GM18870 (cell line): ENCODE measurements around the gene SRSF10.
"Not testable (repeated sequence)": the region's sequence is repeated elsewhere in the genome, so short reads cannot be mapped to it uniquely, and the experiment has no call there.

Experiments used
- ATAC-seq: cut with Tn5 transposase; IDR thresholded peaks from one replicate; pipeline ENCODE4 v1.9.1; 2021; ENCODE audit warnings: moderate library complexity; ENCODE audit not compliant: unreplicated experiment

Gene SRSF10

DNA sequence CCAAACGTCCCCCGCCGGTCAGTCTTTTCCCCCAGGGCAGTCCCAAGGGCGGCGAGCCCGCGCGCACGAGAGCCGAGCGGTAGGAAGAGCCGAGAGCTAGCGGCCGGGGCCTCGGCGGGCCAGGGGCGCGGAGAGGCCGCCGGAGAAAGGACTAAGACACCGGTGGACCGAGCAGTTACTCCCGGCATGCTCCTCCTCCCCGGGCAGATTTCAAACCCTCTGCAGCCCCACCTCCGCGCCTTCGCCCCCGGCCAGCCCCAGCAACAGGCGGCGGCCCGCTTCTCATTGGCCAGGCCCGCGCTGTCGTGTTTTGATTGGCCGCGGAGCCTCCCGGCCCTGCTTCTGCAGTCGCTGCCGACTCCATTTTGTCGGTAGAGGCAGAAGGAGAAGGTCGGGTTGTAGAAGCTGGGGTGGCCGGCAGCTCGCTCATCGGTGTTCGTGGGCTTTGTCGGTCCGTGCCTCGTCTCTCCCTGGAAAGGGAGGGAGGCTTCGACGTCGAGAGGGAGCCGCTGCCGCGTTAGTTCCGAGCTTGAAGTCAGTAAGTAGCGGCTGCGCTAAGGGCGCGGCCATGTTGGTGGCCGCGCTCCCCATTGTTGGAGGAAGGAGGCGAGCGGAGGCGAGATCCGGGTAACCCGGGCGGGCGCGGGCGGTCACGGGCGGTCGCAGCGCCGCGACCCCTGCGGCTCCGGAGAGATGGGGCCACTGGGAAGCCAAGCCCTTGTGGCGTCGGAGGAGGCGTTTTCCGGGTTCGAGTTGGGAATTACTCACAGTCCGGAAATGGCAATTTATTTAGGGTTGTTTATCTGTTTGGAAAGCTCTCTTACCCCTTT, 20.5 kb downstream of the SRSF10 start, which contains the start of gene PNRC2:
TSS of gene PNRC2 (plus strand) at position 368 of the 830 bp plus-strand sequence. CDS start 1,630 bp downstream, outside the sequence.
- ATAC-seq = peak; percentile 37

DNA sequence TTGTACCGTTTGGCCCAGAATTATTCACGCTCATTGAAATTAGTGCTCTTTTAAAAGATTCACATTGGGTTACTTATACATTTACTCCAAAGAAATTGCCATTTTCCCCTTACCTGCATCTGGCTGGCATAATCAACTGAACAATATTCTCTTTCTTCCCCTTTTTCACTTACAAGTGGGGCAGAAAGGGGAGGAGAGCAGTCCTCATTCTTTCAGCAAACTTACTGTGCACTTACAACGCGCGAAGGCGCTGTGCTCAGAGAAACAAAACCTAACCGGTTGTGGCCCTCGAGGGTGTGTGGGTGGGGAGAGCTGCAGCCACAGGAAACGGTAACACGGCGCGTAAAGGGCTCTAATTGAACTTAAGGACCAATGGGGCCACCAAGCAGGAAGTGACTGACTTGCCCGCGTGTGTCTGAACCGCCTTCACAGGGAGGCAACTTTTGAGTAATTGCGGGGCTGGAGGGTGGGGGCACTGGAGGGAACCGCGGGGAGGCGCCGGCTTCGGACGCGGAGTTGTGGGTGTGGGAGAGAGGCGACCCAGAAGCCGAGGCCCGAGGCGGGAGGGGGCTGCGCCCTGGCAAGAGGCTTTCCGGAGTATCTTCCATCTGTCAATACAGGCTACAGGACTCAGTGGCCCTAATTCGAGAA, 21.2 kb downstream of the SRSF10 start:
- ATAC-seq = peak; percentile 48

DNA sequence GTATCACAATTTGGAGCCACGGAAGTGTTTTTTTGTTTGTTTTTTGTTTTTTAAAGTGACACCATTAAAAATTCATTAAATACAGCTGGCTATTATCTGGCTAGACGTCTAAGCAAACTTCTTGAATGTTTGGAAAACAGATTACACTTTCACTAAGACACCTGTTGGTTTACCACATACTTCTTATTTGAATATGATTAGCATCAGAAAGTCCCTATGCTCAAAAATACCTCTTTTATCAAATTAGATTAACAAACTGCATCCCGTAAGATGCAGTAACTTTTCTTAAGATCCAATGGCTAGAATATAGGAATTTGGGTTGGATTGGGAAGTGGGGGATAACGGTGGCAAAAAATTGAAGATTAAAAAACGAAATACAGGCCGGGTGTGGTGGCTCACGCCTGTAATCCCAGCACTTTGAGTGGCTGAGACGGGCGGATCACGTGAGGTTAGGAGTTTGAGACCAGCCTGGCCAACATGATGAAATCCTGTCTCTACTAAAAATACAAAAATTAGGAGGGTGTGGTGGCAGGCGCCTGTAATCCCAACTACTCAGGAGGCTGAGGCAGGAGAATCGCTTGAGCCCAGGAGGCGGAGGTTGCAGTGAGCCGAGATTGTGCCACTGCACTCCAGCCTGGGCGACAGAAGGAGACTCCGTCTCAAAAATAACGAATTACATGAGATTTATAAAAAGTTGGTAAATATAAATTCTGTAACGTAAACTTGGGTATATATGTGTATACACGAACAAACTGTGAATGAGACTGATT, 21.9 kb downstream of the SRSF10 start:
- not testable (repeated sequence) for ATAC-seq

DNA sequence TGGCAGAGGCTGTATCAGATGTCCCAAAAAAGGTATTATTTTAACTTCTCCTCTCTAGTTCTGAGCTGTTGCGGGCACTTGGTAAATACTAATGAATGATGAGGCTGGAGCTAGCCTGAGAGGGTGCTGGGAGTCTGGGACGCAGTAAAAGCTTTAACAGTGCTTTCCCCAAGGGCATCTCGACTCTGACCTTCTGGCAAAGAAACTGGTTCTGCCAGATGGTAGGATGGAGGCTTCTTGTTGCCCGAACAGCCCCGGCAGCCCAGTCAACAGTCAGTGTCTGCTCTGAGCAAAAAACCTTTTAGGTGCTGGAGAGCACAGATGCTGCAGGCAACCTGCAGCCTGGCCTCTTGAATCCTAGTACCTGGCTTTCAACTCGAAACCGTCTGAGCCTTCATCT, 23.0 kb downstream of the SRSF10 start:
- no peak for ATAC-seq

DNA sequence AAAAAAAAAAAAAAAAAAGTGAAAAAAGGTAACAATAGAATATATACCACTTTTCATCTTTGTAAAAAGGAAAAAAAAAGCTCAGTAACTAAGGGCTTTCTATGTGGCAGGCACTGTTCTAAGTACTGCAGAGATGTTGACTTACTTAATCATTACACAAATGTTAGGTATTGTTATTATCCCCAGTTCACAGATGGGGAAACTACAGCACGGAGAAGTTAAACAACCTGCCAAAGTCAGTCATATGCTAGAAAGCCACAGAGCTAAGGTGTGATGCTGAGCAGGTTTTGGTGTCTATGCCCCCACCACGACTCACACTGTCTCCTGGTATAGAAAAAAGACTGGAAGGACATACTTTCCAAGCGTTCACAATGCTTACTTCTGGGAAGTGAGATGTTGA, 27.1 kb downstream of the SRSF10 start:
- no peak for ATAC-seq

DNA sequence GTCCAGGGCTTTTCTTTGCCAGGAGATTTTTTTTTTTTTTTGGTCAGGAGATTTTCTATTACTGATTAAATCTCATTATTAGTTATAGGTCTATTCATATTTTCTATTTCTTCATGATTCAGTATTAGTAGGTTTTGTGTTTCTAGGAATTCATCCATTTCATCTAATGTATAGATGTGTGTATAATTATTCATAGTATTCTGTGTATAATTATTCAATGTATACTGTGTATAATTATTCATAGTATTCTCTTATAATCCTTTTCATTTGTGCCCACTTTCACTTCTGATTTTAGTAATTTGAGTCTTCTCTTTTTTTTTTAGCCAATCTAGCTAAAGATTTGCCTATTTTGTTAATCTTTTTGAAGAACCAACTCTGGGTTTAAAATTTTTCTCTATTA, 32.8 kb downstream of the SRSF10 start:
- no peak for ATAC-seq

DNA sequence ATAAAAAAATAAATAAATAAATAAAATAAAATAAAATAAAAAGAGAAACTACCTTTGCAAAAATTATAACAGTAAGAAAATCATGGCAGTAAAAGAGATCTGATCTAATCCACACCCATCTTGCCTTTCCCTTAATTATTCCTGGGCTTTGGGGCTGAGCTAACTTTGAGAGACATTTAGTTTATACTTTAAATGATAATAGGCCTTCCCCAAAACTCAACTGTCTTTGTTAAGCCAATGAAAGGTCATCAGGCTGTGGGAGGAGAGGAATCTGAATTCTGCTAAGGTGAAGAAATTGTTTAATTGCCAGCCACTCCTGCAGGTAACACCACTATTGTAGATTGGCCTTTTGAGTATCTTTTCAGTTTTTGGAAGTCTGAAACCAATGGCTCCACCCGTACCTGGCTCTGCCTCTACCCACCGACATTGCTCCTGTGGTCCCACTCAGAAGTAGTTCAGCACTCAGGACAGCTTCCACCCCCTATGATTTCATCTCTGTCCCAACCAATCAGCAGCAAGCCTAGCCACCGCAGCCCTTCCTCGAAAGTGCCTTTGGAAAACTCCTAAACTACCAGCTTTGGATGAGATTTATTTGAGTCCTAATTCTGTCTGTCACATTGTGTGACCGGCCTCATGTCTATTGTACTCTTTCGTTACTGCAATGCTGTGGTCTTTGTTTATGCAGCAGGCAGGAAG, 43.5 kb downstream of the SRSF10 start:
- ATAC-seq = no peak

DNA sequence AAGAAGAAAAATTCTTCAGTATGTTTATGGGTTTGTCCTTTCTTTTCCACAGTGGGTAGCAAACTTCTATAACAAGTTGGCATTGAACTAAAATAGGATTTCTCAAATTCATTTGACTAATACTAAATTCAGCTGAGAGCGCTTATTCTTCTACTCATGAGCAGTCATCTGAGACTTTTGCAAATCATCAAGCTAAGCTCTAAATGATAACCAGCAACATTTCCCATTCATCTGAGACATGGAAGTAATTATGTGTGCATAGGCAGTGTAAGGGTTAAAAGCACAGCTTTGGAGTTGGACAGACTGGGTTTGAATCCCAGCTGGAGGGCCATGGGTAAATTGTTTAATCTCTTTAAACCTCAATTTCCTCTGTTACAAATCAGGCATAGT, 48.6 kb downstream of the SRSF10 start:
- no peak for ATAC-seq

DNA sequence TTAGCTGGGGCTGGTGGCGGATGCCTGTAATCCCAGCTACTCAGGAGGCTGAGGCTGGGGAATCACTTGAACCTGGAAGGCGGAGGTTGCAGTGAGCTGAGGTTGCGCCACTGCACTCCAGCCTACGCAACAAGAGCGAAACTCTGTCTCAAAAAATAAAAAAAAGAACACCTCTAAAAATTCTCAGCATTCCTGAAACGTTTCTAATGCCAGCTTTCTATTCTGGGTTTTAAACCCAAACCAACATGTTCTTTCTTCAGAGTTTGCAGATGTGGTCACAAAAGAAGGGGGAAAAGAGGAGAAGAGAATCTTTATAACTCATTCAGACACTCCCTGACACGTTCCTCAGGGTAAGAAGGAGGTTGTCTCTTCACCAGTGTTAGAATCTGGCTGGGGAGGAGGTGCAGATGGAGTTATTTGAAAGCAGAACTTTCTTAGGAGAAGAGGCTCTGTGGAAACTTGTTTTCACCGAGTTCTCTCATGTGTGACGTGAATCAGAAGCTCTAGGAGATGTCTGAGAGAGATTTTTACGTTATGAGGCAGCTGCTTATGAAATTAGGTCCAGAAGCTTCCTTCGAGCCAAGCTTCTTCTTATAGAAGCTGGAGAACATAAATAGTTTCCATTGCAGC, 49.2 kb downstream of the SRSF10 start:
- ATAC-seq = no peak

DNA sequence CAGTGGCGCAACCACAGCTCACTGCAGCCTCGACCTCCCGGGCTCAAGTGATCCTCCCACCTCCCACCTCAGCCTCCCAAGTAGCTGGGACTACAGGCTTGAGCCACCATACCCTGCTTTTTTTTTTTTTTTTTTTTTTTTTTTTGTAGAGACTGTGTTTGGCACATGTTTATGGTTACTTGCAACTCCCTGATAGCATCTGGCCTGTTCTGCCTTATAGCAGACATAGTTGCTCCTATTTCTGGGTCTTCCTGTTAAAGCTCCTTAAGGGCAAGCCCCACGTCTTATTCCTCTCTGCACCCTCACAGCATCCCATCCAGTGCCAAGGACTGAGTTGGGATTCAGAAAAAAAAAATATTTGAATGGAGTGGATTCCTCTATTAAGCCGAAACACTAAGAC, 49.9 kb downstream of the SRSF10 start:
- no peak for ATAC-seq

DNA sequence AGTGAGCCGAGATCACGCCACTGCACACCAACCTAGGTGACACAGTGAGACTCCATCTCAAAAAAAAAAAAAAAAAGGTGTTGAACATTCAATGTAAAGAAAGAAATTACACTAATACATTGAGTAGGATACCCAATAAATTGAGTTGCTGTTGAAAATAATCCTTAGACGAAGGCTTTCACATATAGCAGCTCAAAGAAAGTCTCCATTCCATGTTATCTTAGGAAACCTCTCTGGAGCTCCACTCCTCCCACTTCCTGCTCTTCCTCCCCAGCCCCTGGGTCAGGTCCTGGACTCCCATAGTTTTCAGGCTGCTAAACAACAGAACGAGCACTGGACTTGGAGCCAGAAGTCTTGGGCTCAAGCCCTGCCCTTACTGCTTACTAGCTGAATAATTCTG, 51.3 kb downstream of the SRSF10 start:
- ATAC-seq = no peak

DNA sequence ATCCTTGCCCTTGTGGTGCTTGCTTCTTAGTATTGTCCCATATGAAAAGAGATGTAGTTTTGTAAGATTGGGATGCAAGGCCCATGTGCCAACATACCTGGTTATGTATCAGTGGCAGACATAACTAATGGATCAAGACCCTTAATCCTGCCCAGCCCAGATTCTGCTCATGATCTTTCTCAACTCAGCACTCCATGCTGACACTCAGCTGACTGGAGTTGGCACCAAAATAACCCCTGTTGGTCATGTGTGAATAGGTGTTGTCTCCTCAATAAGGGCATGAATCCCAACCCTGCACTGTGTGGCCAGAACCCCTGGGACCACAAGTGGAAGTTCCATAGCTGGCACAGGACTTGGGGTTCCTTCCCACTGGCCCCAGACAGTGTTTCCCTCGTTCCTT, 53.0 kb downstream of the SRSF10 start:
- no peak for ATAC-seq

DNA sequence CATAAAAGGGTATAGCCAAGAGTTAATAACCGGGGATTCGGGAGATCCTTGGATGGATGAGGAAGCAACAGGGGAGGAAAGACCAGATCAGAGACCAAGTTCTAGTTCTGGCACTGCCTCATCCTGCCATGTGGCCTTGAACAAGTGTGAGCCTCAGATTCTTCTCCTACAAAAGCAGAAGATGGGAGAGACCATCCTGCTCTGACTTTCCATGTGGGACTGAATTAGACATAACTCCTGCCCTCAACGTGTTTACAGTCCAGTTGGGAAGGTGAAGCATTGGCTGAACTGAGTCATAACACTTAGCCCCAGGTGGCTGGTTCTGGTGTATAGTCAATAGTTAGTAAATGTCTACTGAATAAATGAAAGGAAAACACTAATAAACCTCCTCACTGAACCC, 54.8 kb downstream of the SRSF10 start:
- no peak for ATAC-seq

DNA sequence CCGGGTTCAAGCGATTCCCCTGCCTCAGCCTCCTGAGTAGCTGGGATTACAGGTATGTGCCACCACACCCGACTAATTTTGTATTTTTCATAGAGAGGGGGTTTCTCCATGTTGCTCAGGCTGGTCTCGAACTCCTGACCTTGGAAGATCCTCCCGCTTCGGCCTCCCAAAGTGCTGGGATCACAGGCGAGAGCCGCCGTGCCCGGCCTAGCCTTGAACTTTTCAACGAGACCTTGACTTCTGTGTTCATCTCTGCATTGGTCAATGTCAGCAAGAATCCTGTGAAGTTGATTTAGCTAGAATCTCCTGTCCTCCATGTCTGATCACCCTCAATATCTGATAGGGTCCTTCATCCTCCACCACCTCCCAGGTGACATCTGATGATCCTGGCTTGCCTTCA, 55.5 kb downstream of the SRSF10 start:
- no peak for ATAC-seq

DNA sequence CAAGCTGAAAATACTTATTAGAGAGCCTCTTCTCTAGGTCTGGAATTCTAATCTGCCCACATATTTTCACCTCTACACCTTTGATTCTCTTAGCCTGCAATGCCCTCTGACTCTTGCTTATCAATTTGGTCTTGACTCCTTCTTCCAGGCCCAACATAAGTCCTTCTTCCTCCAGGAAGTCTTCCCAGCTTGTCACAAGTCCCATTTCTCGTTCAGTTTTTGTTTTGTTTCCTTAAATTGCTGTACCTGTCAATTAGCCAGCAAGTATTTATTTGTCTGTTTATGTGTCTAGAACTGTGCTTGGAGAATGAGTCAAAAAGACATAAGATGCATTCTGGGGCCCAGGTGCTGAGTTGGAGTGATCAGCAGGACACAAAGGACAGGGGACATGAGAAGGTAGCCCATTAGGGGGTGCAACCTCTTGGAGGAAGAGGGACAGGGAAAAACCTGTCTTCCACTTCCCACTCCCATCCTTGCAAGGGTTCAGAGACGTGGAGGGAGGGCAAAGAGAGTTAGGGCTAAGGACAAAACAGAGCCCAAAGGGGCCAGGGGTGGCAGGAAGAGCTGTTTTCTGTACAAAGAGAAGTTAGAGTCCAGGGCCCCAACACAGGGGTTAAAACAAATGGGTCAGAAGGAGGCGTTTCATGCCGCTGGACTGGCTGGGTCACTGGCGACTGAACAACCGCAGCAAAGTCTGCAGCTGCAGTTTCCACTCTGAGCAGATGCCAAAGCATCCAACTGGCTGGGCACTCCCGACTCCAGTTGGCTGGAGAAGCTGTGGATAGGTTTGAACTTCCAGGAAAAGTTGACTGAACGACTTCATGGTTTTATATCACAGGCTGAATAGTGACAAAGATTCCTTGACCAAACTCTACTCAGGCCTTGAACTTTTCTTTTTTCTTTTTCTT, 56.3 kb downstream of the SRSF10 start:
- ATAC-seq = no peak

DNA sequence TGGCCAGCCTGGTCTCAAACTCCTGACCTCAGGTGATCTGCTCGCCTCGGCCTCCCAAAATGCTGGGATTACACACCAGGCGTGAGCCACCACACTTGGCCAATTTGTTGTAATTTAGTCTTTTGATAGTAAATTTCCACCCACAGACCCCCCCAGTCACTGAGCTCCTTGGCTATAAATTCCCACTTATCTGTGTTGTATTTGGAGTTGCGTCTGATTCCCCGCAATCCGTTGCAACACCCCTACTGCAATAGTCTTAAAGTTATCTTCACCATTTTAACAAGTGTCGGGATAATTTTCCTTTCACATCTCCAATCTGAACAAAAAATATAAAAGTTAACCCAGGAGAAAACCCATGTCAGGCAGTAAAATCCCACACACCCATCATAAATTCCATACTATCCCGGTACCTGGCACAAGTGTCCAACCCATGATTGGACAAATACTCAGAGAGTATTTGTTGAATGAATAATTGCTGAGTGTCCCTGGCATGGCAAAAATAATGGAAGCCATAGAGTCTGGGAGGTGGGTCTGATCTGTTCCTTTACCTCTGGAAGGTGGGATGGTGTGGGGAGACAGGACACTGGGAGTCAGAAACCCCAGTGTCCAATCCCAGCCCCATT, 57.7 kb downstream of the SRSF10 start:
- no peak for ATAC-seq

DNA sequence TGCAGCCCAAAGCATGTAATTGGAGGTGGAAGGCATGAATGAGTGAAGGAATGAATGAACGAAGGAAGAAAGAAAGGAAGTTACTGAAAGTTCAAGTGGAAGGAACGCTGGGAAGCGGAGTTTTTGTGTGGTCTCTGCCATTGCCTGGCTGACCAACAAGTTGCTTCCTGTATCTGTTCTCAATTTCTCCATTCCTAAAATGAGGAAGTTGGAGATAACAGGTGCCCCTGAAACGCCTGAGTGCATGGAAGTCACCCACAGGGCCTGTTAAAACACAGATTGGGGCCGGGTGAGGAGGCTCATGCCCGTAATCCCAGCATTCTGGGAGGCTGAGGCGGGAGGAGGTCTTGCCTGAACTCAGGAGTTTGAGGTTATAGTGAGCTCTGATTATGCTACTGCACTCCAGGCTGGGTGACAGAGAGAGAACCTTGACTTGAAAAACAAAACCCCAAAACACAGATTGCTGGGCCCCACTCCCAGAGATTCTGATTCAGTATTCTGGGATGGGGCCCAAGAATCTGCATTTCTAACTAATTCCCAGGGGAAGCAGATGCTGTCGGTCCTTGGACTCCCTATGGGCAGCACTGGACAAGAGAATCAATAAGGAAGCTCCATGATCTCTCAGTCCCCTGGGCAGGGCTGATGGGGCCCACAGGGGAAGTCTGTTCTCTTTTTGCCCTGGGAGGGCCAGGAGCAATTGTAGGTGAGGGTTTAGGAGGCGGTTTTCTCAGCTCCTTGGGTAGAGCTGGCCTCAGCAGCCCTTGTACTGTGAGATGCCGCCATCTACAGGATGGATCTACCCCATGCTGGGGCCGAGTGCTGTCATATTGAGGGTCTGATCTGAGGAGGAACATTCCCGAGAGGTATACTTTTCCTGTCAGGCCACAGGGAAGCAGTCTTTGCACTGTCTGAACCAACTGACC, 63.7 kb downstream of the SRSF10 start:
- no peak for ATAC-seq

DNA sequence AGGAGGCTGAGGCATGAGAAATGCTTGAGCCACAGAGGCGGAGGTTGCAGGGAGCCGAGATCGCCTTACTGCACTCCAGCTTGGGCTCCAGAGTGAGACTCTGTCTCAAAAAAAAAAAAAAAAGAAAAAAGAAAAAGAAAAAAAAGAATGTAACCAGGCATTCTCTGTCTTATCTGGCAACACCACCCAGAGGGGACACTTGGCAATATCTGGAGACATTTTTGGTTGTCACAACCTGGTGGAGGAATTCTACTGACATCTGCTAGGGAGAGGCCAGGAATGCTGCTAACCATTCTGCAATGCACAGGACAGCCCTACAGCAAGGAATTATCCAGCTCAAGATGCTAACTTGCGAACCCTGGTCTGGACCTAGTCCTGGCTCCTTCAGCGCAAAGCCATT, 64.7 kb downstream of the SRSF10 start:
- no peak for ATAC-seq
